Measurements from ENCODE around the gene FPR3.
"Not testable (repeated sequence)": the region's sequence is repeated elsewhere in the genome, so short reads cannot be mapped to it uniquely, and the experiment has no call there.

Gene FPR3
- total RNA-seq, result 0 to 0.26 reads per million in 2 donors

GRCh38 chr19:51794885-51795490 is at the start of gene FPR3:
TSS of gene FPR3 (plus strand) at chr19:51795157. CDS start at chr19:51823749, 28,592 bp downstream.
- DNase-seq, result no peak

GRCh38 chr19:51746731-51747130 is 48.2 kb upstream of the FPR3 start:
- DNase-seq, result no peak

- DNase-seq, result no peak
Observed at GRCh38 chr19:51749979-51750378, 45.0 kb upstream of the FPR3 start.

GRCh38 chr19:51750400-51751094 is 44.4 kb upstream of the FPR3 start:
- DNase-seq, result no peak

- DNase-seq, result no peak
Observed at GRCh38 chr19:51751655-51752054, 43.3 kb upstream of the FPR3 start, which contains the start of gene FPR1. TSS of gene FPR1 (minus strand) at chr19:51751878. CDS start at chr19:51746994, 4,884 bp downstream.

GRCh38 chr19:51754109-51754508 is 40.8 kb upstream of the FPR3 start:
- no peak for DNase-seq

- no peak for DNase-seq
Observed at GRCh38 chr19:51754770-51755169, 40.2 kb upstream of the FPR3 start.

GRCh38 chr19:51755571-51755970 is 39.4 kb upstream of the FPR3 start:
- DNase-seq, result no peak

GRCh38 chr19:51760697-51761356 is 34.1 kb upstream of the FPR3 start, which contains the start of gene FPR2:
TSS of gene FPR2 (plus strand) at chr19:51761180. CDS start at chr19:51768659, 7,479 bp downstream.
- no peak for DNase-seq

- no peak for DNase-seq
Observed at GRCh38 chr19:51761696-51762095, 33.3 kb upstream of the FPR3 start.

- DNase-seq, result no peak
Observed at GRCh38 chr19:51765086-51765485, 29.9 kb upstream of the FPR3 start.

- DNase-seq, result no peak
Observed at GRCh38 chr19:51766461-51766860, 28.5 kb upstream of the FPR3 start.

- DNase-seq, result no peak
Observed at GRCh38 chr19:51771376-51772130, 23.4 kb upstream of the FPR3 start.

GRCh38 chr19:51772977-51773376 is 22.0 kb upstream of the FPR3 start:
- DNase-seq, result no peak

GRCh38 chr19:51776561-51776960 is 18.4 kb upstream of the FPR3 start:
- DNase-seq, result not testable (repeated sequence)

- DNase-seq, result no peak
Observed at GRCh38 chr19:51777570-51778462, 17.1 kb upstream of the FPR3 start.

GRCh38 chr19:51779181-51779580 is 15.8 kb upstream of the FPR3 start:
- DNase-seq, result no peak

GRCh38 chr19:51779703-51780102 is 15.3 kb upstream of the FPR3 start:
- DNase-seq, result no peak

- no peak for DNase-seq
Observed at GRCh38 chr19:51780270-51780669, 14.7 kb upstream of the FPR3 start.

- no peak for DNase-seq
Observed at GRCh38 chr19:51781999-51782398, 13.0 kb upstream of the FPR3 start.

- DNase-seq, result no peak
Observed at GRCh38 chr19:51783372-51783771, 11.6 kb upstream of the FPR3 start.

Measured in activated gamma-delta T cell (primary cell).